ENCODE results near the gene FOXN3. TPM values are rescaled to one million over a fixed set of nuclear protein-coding genes. Genes with fewer than 3 reads are reported as not detected.

The FOXN3 gene
- total and polyA plus RNA-seq, 2 experiments from 2014 or later = 98.9 to 167 TPM

GRCh38 chr14:89138846-89139245 lies 278.2 kb downstream of the FOXN3 start:
- Histone ChIP-seq H3K4me1 (ENCODE audit: insufficient read depth) (peaks cover 25% of the 10 kb centered on the region), H3F3A (replicated peaks; ENCODE audit: low read depth) (peaks cover 5% of the 10 kb centered on the region), H3K9me2 (ENCODE audit: insufficient read depth) (0 out of 2 replicates have a peak, but pooled peaks cover 2% of the 10 kb centered on the region), H2AFZ (peak overlapping the region; percentile 80; the same call in 1 of the 2 replicates), H3K4me2 (peak overlapping the region; percentile 71; the same call in 1 of the 2 replicates), H4K20me1 (replicated peaks; ENCODE audit: insufficient read depth) (no peaks in the 10 kb centered on the region), H3K79me2 (replicated peaks; ENCODE audit: insufficient read depth) (no peaks in the 10 kb centered on the region), H3K27ac (ENCODE audit: low read depth) (no peak overlapping the region), H3K27me3 (ENCODE audit: insufficient read depth) (no peaks in the 10 kb centered on the region), H3K4me3 (no peak overlapping the region), H3K36me3 (ENCODE audit: insufficient read depth) (no peaks in the 10 kb centered on the region; the same call in 1 of the 2 replicates)
- Mint-ChIP-seq H3K4me1 (peaks cover 26% of the 10 kb centered on the region), H3K36me3 (ENCODE audit: low read depth) (no peaks in the 10 kb centered on the region), H3K27ac (peak overlapping the region; percentile 74; the same call in 1 of the 2 replicates), H3K4me3 (no peak overlapping the region), H3K9me3 (peaks cover 4% of the 10 kb centered on the region; the same call in 1 of the 3 replicates), H3K27me3 (ENCODE audit: insufficient read depth, low read depth, poor library complexity) (peaks cover under 1% of the 10 kb centered on the region)
- ATAC-seq (peak; percentile 12), DNase-seq (ENCODE audit: low spot score) (no peak)
- TF ChIP-seq ZNF331 (CRISPR knock-in tag; IDR thresholded peaks at IDR 0.05; ENCODE audit: low read depth) = no peak

DNA sequence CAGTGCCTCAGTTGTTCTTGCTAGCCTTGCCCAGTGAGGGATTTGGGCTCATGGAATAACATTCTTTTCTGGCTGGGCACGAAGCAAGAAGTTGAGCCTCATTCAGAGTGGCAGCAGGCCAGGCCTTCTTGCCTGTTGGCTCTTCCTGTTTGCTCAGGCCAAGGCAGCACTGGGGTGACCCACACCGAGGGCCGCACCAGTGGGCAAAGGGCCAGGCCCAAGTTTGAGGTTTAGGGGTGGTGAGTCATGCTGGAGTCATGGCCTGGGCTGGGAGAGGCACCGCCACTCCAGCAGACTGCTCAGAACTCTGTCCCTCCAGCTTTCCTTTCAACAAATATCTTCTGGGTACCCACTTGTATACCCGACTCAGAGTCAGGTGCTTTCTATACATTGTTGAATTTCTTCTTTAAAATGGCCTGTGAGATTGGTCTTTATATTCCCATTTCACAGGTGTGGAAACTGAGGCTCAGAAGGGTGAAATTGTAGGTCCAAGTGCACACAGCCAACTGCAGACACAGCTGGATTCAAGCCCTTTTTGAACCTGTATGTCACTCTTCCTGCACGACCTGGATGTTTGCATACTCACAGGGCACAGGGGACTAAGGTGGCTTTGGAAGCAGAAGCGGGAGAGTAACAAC lies 279.4 kb downstream of the FOXN3 start:
- H3K4me3 ChIP-seq = no peak overlapping the region
- no peaks in the 10 kb centered on the region for H3K9me2 ChIP-seq (ENCODE audit: insufficient read depth)
- peaks cover 6% of the 10 kb centered on the region for H3K27me3 Mint-ChIP-seq (ENCODE audit: insufficient read depth, low read depth, poor library complexity)
- H3K27me3 ChIP-seq (ENCODE audit: insufficient read depth) = no peaks in the 10 kb centered on the region
- H3K4me2 ChIP-seq = no peak overlapping the region
- peaks cover 5% of the 10 kb centered on the region for H3F3A ChIP-seq (replicated peaks; ENCODE audit: low read depth)
- H3K4me1 ChIP-seq (ENCODE audit: insufficient read depth) = peaks cover 25% of the 10 kb centered on the region
- H3K36me3 Mint-ChIP-seq (ENCODE audit: low read depth) = no peaks in the 10 kb centered on the region
- H2AFZ ChIP-seq = no peak overlapping the region
- H3K27ac ChIP-seq (ENCODE audit: low read depth) = no peak overlapping the region
- H3K36me3 ChIP-seq (ENCODE audit: insufficient read depth) = no peaks in the 10 kb centered on the region; the same call in 1 of the 2 replicates
- no peak for DNase-seq (ENCODE audit: low spot score)
- no peak for ATAC-seq
- H3K4me1 Mint-ChIP-seq = peaks cover 24% of the 10 kb centered on the region
- H3K4me3 Mint-ChIP-seq = no peak overlapping the region
- no peak overlapping the region for H3K27ac Mint-ChIP-seq
- no peaks in the 10 kb centered on the region for H4K20me1 ChIP-seq (replicated peaks; ENCODE audit: insufficient read depth)
- no peaks in the 10 kb centered on the region for H3K79me2 ChIP-seq (replicated peaks; ENCODE audit: insufficient read depth)
- H3K9me3 Mint-ChIP-seq = peaks cover 4% of the 10 kb centered on the region; the same call in 1 of the 3 replicates
- TF ChIP-seq CREB1 (CRISPR knock-in tag; IDR thresholded peaks at IDR 0.05; ENCODE audit: low read depth) = no peak
- TF ChIP-seq REST (IDR thresholded peaks at IDR 0.05; ENCODE audit: unreplicated experiment) = no peak
- TF ChIP-seq JUNB (IDR thresholded peaks at IDR 0.05; ENCODE audit: unreplicated experiment) = no peak
- no peak for TF ChIP-seq ZNF114 (CRISPR knock-in tag; IDR thresholded peaks at IDR 0.05)
- no peak for TF ChIP-seq ZNF331 (CRISPR knock-in tag; IDR thresholded peaks at IDR 0.05; ENCODE audit: low read depth)
- no peak for TF ChIP-seq NANOG (IDR thresholded peaks at IDR 0.05; ENCODE audit: borderline replicate concordance)
- TF ChIP-seq EZH2 (IDR thresholded peaks at IDR 0.05; ENCODE audit: low read depth, unreplicated experiment) = no peak
- no peak for TF ChIP-seq EZH2phosphoT487 (IDR thresholded peaks at IDR 0.05; ENCODE audit: unreplicated experiment)
- TF ChIP-seq, protein P1, sequence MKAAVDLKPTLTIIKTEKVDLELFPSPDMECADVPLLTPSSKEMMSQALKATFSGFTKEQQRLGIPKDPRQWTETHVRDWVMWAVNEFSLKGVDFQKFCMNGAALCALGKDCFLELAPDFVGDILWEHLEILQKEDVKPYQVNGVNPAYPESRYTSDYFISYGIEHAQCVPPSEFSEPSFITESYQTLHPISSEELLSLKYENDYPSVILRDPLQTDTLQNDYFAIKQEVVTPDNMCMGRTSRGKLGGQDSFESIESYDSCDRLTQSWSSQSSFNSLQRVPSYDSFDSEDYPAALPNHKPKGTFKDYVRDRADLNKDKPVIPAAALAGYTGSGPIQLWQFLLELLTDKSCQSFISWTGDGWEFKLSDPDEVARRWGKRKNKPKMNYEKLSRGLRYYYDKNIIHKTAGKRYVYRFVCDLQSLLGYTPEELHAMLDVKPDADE (IDR thresholded peaks at IDR 0.05) = no peak
- no peak for TF ChIP-seq ZNF462 (CRISPR knock-in tag; IDR thresholded peaks at IDR 0.05)

Measured in GM23338 (cell line).